Coronary artery (tissue), 2 donors: Measurements from ENCODE around the gene PRRG4.
"Not testable (repeated sequence)": the region's sequence is repeated elsewhere in the genome, so short reads cannot be mapped to it uniquely, and the experiment has no call there.

Experiments used
- DNase-seq: peaks from one replicate; pipeline ENCODE4 v3.0.0-alpha.2; 2017; ENCODE audit warnings: low spot score
- H3K27ac ChIP-seq, 2 donors: fragments of 200-600 bp; sonication (generic); one replicate each; pipeline ENCODE4 v1.5.1; 2016 to 2019
- H3K4me3 ChIP-seq: fragments of 200-600 bp; sonication (generic); 2 replicates; pipeline ENCODE4 v1.5.1; 2016; ENCODE audit warnings: mild to moderate bottlenecking, moderate library complexity
- TF ChIP-seq, protein P1 (sequence below): fragments of 200-600 bp; sonication (generic); IDR thresholded peaks from one replicate; pipeline ENCODE4 v1.5.1; 2019; ENCODE audit warnings: antibody characterized with exemption

The PRRG4 gene

DNA sequence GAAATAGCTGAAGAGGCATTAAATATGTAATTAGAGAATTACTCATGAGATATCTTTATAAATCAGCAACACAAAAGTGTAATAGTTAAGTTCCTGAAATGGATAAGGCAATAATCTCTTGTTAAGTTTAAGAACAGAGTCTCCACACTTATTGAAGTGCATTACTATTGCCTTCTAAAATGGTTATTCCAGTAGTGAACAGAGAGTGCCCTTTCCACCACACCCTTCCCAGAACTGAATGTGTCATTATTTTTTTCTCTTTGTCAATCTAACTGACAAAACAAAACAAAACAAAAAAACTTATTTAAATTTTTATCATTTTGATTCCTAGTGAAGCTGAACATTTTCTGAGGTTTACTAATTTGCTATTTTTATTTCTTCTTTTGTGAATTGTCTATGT, 9.2 kb upstream of the PRRG4 start:
- no peak overlapping the region for H3K27ac ChIP-seq
- H3K4me3 ChIP-seq, result no peak overlapping the region
- TF ChIP-seq, protein P1, sequence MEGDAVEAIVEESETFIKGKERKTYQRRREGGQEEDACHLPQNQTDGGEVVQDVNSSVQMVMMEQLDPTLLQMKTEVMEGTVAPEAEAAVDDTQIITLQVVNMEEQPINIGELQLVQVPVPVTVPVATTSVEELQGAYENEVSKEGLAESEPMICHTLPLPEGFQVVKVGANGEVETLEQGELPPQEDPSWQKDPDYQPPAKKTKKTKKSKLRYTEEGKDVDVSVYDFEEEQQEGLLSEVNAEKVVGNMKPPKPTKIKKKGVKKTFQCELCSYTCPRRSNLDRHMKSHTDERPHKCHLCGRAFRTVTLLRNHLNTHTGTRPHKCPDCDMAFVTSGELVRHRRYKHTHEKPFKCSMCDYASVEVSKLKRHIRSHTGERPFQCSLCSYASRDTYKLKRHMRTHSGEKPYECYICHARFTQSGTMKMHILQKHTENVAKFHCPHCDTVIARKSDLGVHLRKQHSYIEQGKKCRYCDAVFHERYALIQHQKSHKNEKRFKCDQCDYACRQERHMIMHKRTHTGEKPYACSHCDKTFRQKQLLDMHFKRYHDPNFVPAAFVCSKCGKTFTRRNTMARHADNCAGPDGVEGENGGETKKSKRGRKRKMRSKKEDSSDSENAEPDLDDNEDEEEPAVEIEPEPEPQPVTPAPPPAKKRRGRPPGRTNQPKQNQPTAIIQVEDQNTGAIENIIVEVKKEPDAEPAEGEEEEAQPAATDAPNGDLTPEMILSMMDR, result no peak
- no peak for DNase-seq

DNA sequence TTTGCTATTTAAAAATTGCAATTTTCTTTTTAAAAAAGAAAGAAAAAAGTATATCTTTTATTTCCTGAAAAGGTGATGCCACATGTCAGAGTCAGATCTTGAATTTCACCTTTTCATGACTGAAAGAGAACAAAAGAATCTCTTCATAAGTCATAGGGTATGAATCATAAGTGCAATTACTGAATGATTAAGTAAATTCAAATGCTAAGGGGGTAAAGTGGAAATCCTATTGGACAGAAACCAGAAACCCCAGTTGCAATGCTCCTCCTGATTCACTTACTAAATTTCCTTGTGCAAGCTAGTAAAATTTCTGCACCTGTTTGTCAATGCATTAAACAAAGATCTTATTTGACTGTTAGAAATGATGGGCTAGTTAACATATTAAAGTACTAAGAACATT, 8.2 kb upstream of the PRRG4 start:
- Histone ChIP-seq H3K27ac (no peak overlapping the region), H3K4me3 (no peak overlapping the region)
- DNase-seq, result no peak
- TF ChIP-seq, protein P1, result no peak

DNA sequence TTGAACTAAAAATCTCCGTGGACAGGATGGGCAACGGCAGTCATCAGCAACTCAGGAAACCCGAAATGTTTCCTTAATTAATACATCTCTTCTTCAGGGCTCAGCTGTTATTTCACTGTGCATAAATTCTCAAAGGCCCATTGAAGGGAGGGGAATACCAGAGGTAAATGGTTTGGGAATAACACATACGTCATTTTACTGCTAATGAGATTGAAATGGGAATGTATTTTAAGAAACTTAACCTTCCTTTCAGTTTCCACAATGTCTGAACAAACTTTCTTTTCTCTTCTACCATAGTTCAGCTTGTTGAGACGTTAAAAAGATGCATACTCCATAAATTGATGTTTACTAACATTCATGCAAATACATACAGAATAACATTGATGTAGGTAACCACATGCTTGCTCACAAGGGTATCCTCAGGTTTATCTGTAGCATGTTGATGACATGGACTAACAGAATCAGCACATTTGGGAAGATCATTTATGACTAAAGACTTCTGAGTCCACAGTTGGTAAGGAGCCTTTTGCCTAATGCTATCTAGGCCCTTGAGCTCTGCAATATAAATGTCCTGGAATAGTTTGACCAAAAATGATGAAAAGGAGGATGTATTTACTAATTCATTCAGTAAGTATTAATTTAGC, 7.7 kb upstream of the PRRG4 start:
- DNase-seq, result no peak
- TF ChIP-seq, protein P1, result no peak
- Histone ChIP-seq H3K27ac (no peak overlapping the region), H3K4me3 (no peak overlapping the region)

DNA sequence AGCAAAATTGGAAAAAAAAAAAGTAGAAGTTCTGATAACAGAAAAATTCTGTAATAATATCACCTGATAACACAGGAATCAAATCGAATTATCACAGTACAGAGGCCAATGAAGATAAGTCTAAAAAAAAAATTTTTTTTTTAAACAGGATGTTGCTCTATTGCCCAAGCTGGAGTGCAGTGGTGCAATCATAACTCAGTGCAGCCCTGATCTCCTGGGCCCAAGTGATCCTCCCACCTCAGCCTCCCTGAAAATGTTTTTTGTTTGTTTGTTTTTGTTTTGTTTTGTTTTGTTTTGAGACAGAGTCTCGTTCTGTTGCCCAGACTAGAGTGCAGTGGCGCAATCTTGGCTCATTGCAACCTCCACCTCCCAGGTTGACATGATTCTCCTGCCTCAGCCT, 6.1 kb upstream of the PRRG4 start:
- not testable (repeated sequence) for H3K4me3 ChIP-seq, H3K27ac ChIP-seq, DNase-seq

DNA sequence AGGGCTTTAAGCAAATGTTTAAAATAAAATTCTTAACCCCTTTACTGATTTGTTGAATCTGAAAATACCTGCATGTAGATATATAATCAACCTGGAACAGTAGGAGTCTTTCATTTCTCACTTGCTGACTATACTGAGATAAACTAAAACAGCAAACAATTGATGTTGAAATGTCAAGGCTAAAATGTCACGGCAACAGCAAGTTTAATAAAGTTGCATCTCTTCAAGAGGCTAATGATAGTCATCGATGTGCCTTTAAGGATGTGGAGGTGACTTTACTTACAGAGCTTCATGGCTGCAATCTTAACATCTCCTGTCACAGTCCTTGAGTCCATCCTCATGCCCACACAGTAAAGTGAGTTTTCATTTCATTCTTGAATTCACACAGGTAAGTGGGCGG, 3.6 kb upstream of the PRRG4 start:
- H3K27ac ChIP-seq, result no peak overlapping the region
- no peak overlapping the region for H3K4me3 ChIP-seq
- TF ChIP-seq, protein P1, result no peak
- no peak for DNase-seq

DNA sequence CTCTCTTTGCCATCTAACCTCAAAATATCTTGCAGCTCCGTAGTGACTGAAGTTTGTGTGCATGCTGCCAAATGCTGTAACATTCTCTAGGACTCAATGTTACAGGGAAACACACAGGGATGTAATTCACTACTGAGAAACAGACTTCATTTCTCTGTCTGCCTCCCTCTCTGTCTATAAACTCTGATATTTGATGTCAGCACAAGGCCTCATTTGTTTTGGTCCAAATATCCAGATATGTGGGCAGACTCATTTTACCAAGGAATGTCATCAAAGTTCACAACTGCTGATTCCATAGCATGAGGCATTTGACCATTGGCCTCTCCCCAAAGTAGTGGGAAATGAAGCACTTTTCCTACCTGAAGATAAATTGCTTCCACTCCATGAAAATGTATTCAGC, 2.5 kb upstream of the PRRG4 start:
- Histone ChIP-seq H3K27ac (no peak overlapping the region), H3K4me3 (no peak overlapping the region)
- TF ChIP-seq, protein P1, result no peak
- DNase-seq, result no peak

DNA sequence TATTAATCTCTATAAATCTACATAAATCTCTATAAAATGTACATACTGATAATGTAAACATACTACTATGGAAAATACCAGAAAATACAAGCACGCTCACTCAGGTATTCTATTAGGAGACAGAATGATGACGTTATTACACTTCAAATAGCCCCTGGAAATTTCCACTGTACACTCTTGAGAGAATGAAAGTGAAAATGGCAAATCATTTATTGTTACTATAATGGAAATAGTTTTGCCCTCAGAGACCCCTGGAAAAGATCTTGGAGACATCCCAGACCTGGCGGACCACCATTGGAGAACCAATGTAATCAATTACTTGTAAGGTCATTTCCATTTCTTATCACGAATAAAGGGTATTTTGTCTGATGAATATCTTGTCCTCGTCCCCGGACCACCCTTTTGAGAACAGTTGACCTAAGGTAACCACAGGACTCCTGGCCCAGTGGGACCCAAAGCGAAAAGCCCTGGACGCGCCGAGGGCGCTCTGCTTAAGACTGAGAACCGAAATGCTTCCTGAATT, 509 bp upstream of the PRRG4 start:
- TF ChIP-seq, protein P1, result no peak
- peak overlapping the region in 1 of 2 donors; percentile 50 for H3K27ac ChIP-seq
- peak overlapping the region; percentile 80 for H3K4me3 ChIP-seq
- no peak for DNase-seq

DNA sequence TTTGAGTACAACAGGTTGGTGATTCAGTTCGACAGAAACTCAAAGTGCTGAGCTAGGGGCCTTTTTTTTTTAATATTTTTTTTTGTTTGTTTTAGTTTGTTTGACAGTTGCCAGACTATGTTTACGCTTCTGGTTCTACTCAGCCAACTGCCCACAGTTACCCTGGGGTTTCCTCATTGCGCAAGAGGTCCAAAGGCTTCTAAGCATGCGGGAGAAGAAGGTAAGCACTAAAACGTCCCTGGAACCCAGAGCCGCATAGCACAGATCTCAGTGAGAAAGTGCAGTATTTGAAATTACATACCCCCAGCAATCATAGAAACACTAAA, 649 bp downstream of the PRRG4 start:
- peak overlapping the region; percentile 80 for H3K4me3 ChIP-seq
- TF ChIP-seq, protein P1, result no peak
- H3K27ac ChIP-seq, result no peak overlapping the region
- DNase-seq, result no peak
